GM08714 (cell line): Measurements from ENCODE around the gene CALR.

Source experiments
- H3K4me3 ChIP-seq: fragments of 200-500 bp; sonication (Bioruptor generic); 2 replicates; pipeline ENCODE4 v1.5.1; 2014; ENCODE audit warnings: mild to moderate bottlenecking, low read length, inconsistent platforms
- ZNF274 ChIP-seq: IDR thresholded peaks from 2 replicates; pipeline ENCODE4 v1.6.1; 2012; ENCODE audit warnings: mild to moderate bottlenecking, low read depth, low read length

The CALR gene

DNA sequence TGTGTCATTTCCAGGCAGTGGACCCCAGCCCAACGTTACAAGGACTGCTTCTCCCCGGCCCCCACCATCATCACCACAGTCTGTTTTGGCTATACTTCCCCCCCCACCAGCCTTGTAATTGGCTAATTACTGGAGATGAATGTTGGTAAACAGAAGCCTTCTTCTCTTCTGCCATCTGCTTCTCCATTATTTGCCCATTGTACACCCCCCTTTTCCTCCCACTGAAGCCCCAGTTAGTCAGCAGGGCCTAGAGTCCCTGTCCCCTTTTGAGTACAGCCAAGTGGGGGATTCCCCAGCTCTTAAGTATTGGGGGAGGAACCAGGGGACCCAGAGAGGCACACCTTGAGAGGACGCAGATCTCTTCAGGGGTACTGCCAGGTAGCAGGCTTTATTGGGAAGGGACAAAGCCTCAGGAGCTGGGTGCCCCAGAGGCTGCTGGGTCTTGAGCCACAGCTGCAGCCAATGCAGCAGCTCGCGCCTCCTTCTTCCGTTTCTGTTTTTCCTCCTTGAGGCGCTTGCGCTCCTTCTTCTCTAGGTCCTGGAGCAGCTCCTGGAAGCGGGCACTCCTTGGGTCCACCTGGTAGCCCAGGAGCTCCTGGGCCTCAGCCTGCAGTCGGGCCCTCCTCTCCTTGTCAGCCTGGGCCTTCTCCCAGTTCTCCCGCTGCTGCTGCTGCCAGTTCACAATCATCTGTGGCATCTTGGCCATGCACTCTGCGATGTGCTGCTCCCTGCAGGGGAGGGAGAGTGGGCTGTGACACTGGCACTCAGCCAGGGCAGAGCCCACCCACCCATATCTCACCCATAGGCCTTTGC lies 15.6 kb downstream of the CALR start:
- no peak overlapping the region for H3K4me3 ChIP-seq
- TF ChIP-seq ZNF274, result no peak

DNA sequence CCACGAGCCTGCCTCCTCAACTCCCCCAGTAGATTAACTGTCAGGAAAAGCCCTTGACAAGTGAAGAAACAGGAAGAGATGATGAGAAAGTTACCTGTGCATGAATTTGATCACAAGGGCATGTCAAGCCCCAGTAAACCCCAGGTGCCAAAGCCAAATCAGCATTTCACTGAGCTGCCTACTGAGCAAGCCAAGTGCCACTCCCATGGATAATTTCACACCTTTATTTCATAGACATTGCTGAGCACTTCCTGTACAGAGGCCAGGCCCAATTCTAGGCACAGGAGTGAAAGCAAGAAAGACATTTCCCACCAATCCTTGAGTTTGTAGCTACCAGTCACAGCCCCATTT lies 16.2 kb downstream of the CALR start:
- no peak overlapping the region for H3K4me3 ChIP-seq
- TF ChIP-seq ZNF274, result no peak

DNA sequence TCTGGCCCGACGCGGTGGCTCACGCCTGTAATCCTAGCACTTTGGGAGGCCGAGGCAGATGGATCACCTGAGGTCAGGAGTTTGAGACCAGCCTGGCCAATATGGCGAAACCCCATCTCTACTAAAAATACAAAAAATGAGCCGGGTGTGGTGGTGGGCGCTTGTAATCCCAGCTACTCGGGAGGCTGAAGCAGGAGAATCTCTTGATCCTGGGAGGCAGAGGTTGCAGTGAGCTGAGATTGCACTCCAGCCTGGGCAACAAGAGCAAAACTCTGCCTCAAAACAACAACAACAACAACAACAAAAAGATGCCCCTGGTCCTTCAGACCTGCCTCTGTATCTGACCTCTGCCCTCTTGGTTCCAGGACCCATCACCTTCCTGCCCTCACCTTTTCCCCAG lies 17.2 kb downstream of the CALR start:
- H3K4me3 ChIP-seq, result peak overlapping the region; percentile 82; the same call in 1 of the 2 replicates

DNA sequence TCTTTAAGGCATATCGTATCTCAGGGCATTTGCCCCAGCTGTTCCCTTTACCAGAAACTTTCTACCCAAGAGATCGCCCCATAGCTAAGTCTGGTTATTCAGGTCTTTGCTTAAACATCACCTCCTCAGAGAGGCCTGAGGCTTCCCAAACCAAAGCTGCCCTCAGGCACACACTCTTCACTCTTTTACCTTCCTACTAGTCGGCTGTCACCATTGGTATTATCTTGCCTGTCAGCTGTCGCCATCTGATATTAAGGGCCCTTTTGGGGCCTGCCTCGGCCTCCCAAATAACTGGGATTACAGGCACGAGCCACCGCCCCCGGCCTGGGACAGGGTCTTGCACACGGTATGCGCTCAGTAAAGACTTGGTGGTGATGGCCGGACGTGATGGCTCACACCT lies 17.6 kb downstream of the CALR start:
- no peak for TF ChIP-seq ZNF274

DNA sequence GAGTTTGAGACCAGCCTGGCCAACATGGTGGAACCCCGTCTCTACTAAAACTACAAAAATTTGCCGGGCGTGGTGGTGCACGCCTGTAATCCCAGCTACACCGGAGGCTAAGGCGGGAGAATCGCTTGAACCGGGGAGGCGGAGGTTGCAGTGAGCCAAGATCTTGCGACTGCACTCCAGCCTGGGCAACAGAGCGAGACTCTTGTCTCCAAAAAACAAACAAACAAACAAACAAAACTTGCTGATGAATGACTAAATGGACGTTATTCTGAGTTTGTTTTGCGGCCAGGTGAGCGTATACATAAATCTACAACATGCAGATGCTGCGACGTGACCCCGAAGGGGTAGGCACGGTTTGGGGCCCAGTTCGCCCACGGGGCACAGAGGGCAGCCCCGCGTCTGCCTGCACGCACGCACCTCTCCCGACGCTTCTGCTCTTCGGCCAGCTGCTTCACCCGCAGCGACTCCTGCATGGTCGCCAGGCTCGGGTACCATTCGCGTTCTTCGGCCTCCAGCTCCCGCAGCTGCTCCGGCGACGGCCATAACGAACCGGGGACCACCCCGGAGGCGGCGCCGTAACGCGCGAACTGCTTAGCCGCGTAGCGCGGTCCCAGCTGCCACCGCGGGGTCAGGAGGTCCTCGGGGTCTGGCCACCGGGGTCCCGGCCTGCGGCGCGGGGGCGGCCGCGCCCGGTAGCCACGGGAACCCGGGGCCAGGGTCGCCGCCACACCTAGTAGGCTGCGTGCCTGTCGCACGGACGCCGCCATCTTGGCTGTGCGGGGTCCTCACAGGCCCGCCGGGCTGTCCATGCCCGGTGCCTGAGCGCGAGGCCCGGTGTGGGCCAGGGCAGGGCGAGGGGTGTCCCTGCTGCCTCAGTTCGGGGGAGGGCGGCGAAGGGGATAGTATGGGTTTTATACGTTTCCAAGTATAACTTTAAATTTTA lies 18.3 kb downstream of the CALR start, which contains the start of gene GADD45GIP1:
Gene GADD45GIP1, minus strand, starts transcription at position 778 of the 943 bp plus-strand sequence. Its CDS starts 11 bp downstream, at position 767.
- TF ChIP-seq ZNF274, result no peak

More for the DNA sequence above, 17.6 kb downstream of the CALR start:
- peak overlapping the region; percentile 82 for H3K4me3 ChIP-seq

DNA sequence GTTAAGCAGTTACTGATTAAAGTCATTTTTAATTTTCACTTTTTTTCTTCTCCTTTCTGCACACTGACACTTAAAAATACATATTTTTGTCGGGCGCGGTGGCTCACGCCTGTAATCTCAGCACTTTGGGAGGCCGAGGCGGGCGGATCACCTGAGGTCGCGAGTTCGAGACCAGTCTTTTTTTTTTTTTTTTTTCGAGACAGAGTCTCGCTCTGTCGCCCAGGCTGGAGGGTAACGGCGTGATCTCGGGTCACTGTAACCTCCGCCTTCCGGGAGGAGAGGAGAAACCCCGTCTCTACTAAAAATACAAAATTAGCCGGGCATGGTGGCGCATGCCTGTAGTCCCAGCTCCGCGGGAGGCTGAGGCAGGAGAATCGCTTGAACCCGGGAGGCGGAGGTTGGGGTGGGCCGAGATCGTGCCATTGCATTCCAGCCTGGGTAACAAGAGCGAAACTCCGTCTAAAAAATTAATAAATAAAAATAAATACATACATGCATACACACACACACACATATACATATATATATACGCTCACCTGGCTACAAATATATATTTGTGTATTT lies 19.1 kb downstream of the CALR start:
- H3K4me3 ChIP-seq, result peak overlapping the region; percentile 82; the same call in 1 of the 2 replicates

More for the DNA sequence above, 18.3 kb downstream of the CALR start, which contains the start of gene GADD45GIP1:
- H3K4me3 ChIP-seq, result peak within 1 kb of the TSS; percentile 82

DNA sequence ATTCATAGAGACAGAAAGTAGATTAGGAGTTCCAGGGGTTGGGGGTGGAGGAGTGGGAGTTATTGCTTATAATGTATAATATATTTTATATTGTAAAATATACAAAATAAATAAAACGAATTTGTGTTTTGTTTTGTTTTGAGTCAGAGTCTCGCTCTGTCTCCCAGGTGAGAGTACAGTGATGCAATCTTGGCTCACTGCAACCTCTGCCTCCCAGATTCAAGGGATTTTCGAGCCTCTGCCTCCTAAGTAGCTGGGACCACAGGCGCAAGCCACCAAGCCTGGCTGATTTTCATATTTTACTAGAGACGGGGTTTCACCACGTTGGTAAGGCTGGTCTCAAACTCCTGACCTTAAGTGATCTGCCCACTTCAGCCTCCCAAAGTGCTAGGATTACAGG lies 21.1 kb downstream of the CALR start:
- no peak overlapping the region for H3K4me3 ChIP-seq
- no peak for TF ChIP-seq ZNF274

DNA sequence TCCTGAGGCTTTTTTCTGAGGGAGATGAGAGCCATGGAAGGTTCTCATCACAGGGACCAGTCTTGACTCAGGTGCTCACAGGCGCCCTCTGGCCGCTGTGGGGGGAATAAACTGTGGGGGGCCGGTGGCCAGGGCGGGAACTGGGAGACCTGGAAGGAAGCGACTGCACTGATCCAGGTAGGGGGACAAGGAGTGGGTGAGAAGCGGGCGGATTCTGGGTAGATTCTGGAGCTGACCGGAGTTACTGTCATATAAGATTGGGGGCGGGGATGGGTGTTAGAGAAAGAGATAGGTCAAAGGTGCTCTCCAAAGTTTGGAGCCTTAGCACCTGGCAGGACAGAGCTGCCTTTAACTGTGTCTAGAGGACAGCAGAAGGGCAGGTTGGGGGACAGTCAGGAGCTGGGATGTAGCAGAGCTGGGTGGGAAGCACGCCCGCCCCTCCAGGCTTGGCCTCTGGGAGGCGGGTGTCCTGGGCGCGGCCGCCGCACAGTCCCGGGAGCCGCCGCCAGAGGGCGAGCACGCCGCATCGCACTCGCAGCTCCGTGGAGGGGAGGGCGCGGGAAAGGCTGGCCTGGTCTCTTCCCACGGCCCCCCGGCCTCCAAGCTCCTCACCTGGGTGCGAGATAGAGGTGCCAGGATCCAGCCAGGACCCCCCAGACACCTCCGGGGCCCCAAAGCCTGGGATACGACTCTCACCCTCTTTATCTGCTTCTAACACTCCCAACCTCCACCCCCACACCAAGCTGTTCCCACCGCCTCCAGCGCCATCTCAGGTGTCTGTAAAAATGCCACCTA lies 26.8 kb downstream of the CALR start:
- TF ChIP-seq ZNF274, result no peak
- peak overlapping the region; percentile 44; the same call in 1 of the 2 replicates for H3K4me3 ChIP-seq

DNA sequence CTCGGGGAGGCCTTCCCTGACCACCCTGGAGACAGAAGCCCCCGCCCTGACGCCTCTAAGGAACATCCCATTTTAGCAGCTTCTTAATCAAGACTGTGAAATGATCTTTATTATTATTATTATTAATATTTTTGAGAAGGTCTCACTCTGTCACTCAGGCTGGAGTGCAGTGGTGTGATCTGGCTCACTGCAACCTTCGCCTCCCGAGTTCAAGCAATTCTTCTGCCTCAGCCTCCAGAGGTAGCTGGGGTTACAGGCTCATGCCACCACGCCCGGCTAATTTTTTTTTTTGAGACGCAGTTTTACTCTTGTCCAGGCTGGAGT lies 27.4 kb downstream of the CALR start:
- no peak overlapping the region for H3K4me3 ChIP-seq

DNA sequence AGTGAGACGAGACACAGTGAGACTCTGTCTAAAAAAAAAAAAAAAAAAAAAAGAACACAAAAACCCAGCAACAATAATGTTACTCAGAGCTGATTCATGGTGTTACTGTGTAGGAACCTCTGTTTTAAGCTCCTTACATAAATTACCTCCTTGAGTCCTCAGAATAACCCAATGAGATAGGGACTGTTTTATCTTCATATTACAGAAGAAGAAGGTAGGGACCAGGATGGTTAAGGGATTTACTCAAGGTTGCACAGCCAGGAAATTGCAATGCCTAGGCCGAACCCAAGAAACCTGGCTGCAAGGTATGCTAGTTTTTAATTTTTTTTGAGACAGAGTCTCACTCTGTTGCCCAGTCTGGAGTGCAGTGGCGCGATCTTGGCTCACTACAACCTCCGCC lies 29.5 kb downstream of the CALR start:
- H3K4me3 ChIP-seq, result no peak overlapping the region
- no peak for TF ChIP-seq ZNF274

More for the DNA sequence above, 27.4 kb downstream of the CALR start:
- no peak for TF ChIP-seq ZNF274

DNA sequence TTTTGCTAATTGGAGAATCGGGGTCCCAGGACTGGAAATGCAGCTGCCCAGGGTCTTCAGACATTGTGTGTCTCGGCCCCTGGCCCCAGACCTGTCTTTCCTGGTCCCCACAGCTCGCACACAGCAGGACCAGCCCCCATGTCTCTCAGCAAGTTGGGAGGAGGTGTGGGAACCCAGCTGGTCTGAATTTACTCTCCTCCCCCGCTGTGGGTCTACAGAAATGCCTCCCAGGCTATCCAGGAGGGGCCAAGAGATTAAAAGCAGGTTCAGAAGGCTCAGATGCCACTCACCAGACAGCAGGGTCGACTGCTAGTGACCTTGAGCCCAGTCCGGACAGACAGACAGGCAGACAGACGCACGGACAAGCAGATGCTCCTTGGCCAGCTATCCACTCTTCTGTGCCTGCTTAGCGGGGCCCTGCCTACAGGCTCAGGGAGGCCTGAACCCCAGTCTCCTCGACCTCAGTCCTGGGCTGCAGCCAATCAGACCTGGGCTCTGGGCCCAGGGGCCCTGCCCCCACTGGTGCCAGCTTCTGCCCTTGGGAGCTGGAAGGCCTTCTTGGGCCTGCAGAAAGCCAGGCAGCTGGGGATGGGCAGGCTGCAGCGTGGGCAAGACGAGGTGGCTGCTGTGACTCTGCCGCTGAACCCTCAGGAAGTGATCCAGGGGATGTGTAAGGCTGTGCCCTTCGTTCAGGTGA lies 31.0 kb downstream of the CALR start, which contains the start of gene DAND5:
Gene DAND5, plus strand, starts transcription at position 285 of the 697 bp plus-strand sequence. Its CDS starts 85 bp downstream, at position 370.
- no peak within 1 kb of the TSS for H3K4me3 ChIP-seq
- TF ChIP-seq ZNF274, result no peak

DNA sequence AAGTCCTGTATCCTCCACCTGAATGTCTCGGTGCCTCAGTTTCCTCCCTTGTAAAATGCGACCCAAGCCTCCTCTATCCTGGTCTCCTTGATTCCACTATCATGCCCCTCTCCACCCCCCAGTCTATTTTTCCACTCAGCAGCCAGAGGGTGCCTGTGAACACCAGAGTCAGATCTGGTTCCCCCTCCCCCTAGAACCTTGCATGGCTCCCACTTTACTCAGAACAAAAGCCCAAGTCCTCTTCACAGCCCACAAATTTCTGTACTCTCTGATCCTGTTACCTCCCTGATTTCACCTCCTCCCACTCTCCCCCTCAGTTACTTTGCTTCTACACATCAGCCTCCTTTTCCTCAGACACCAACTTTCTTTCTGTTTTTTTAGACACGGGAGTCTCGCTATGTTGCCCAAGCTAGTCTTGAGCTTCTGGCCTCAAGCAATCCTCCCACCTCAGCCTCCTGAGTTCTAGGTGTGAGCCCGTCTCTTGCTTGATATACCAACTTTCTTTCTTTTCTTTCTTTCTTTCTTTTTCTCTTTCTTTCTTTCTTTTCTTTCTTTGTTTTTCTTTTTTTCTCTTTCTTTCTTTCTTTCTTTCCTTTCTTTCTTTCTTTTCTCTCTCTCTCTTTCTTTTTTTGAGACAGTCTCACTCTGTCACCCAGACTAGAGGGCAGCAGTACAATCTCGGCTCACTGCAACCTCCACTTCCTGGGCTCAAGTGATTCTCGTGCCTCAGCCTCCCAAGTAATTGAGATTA lies 31.8 kb downstream of the CALR start:
- no peak for TF ChIP-seq ZNF274
- H3K4me3 ChIP-seq, result no peak overlapping the region

DNA sequence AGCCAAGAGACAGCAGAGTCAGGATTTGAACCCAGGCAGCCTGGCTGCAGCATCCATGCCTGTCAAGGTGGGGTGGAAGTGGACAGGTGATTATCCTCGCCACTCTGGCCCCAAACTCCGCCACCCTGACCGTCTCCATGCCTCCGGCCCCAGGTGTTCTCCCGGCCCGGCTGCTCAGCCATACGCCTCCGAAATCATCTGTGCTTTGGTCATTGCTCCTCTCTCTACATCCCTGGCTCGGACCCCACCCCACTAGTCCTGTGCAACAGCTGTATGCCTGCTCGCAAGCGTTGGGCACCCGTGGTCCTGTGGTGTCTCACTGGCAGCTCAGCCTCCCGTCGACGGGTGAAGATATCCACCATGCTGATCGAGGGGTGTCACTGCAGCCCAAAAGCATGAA lies 34.8 kb downstream of the CALR start:
- TF ChIP-seq ZNF274, result no peak
- no peak overlapping the region for H3K4me3 ChIP-seq
